WTC11 (cell line): ENCODE results near the gene TEX26. TPM values are rescaled to one million over a fixed set of nuclear protein-coding genes. Genes with fewer than 3 reads are reported as not detected.

Experiments used
- ATAC-seq: fragments of 200-7000 bp; cut with Tn5 transposase; 2 replicates; pipeline ENCODE4 v1.10.0; 2021; ENCODE audit warnings: mild to moderate bottlenecking, moderate library complexity
- CTCF ChIA-PET: fragments of 300-600 bp; sonication (Branson Sonifier 250); formaldehyde crosslinking; loops from one replicate; lab custom pipeline; 2021; ENCODE audit warnings: antibody characterized with exemption; lab: Charles Lee
- POLR2A ChIA-PET: fragments of 350-600 bp; sonication (Branson Sonifier 250); formaldehyde crosslinking; loops from one replicate; lab custom pipeline; 2021; ENCODE audit warnings: antibody characterized with exemption; lab: Charles Lee
- DNase-seq: peaks from one replicate; pipeline ENCODE4 v3.0.0; 2021; ENCODE audit warnings: low spot score
- H3K27ac Mint-ChIP-seq: 2 replicates; pipeline ENCODE4 v1.8.0; 2021; ENCODE audit warnings: mixed read lengths
- H3K27me3 Mint-ChIP-seq: 2 replicates; pipeline ENCODE4 v1.8.0; 2021; ENCODE audit warnings: low read depth, mild to moderate bottlenecking, moderate library complexity, mixed read lengths
- H3K36me3 Mint-ChIP-seq: 2 replicates; pipeline ENCODE4 v1.8.0; 2021; ENCODE audit warnings: mixed read lengths
- H3K4me1 Mint-ChIP-seq: 2 replicates; pipeline ENCODE4 v1.8.0; 2022; ENCODE audit warnings: mixed read lengths
- H3K4me3 Mint-ChIP-seq: 2 replicates; pipeline ENCODE4 v1.8.0; 2021; ENCODE audit warnings: mild to moderate bottlenecking, moderate library complexity, mixed read lengths
- H3K9me3 Mint-ChIP-seq: 2 replicates; pipeline ENCODE4 v1.8.0; 2021; ENCODE audit warnings: mixed read lengths
- AFF4 ChIP-seq: sonication (generic); formaldehyde crosslinking; IDR thresholded peaks from 2 replicates; pipeline ENCODE4 v1.8.1; 2023; ENCODE audit warnings: mild to moderate bottlenecking, missing genetic modification reagents, borderline replicate concordance
- E2F4 ChIP-seq: sonication (generic); formaldehyde crosslinking; IDR thresholded peaks from 2 replicates; pipeline ENCODE4 v1.8.1; 2022; ENCODE audit warnings: low read depth, mild to moderate bottlenecking, moderate library complexity, missing genetic modification reagents, borderline replicate concordance
- ERG ChIP-seq: fragments of 250-450 bp; sonication (Bioruptor Pico); IDR thresholded peaks from 2 replicates; pipeline ENCODE4 v1.8.0; 2021; ENCODE audit warnings: mild to moderate bottlenecking
- ESRRA ChIP-seq: sonication (generic); formaldehyde crosslinking; IDR thresholded peaks from 2 replicates; pipeline ENCODE4 v1.8.1; 2022; ENCODE audit warnings: mild to moderate bottlenecking, missing genetic modification reagents, borderline replicate concordance
- ETV6 ChIP-seq: sonication (generic); formaldehyde crosslinking; IDR thresholded peaks from 2 replicates; pipeline ENCODE4 v1.8.1; 2022; ENCODE audit warnings: mild to moderate bottlenecking, missing genetic modification reagents
- FOXK1 ChIP-seq: sonication (generic); formaldehyde crosslinking; IDR thresholded peaks from 2 replicates; pipeline ENCODE4 v1.8.0; 2022; ENCODE audit warnings: mild to moderate bottlenecking, moderate library complexity, missing genetic modification reagents
- GABPB1 ChIP-seq: sonication (generic); formaldehyde crosslinking; IDR thresholded peaks from 2 replicates; pipeline ENCODE4 v1.8.1; 2023; ENCODE audit warnings: mild to moderate bottlenecking, missing genetic modification reagents
- GTF2I ChIP-seq: fragments of 250-450 bp; sonication (Bioruptor Pico); conservative IDR thresholded peaks from 2 replicates; pipeline ENCODE4 v1.4.0; 2021; ENCODE audit warnings: mild to moderate bottlenecking
- MAX ChIP-seq: sonication (generic); formaldehyde crosslinking; IDR thresholded peaks from 2 replicates; pipeline ENCODE4 v1.8.0; 2022; ENCODE audit warnings: mild to moderate bottlenecking, missing genetic modification reagents
- MYBL2 ChIP-seq: sonication (generic); formaldehyde crosslinking; IDR thresholded peaks from 2 replicates; pipeline ENCODE4 v1.8.1; 2023; ENCODE audit warnings: mild to moderate bottlenecking, moderate library complexity, missing genetic modification reagents
- RELA ChIP-seq: sonication (generic); formaldehyde crosslinking; IDR thresholded peaks from 2 replicates; pipeline ENCODE4 v1.8.1; 2022; ENCODE audit warnings: missing genetic modification reagents, mild to moderate bottlenecking, borderline replicate concordance
- SMAD3 ChIP-seq: sonication (generic); formaldehyde crosslinking; IDR thresholded peaks from 2 replicates; pipeline ENCODE4 v1.8.0; 2022; ENCODE audit warnings: missing genetic modification reagents, mild to moderate bottlenecking, borderline replicate concordance
- ZBTB43 ChIP-seq: sonication (generic); formaldehyde crosslinking; IDR thresholded peaks from 2 replicates; pipeline ENCODE4 v1.8.1; 2023; ENCODE audit warnings: mild to moderate bottlenecking, missing genetic modification reagents
- ZMAT4 ChIP-seq: fragments of 250-450 bp; sonication (Bioruptor Pico); IDR thresholded peaks from 2 replicates; pipeline ENCODE4 v1.9.0; 2021; ENCODE audit warnings: mild to moderate bottlenecking
- ZNF317 ChIP-seq: sonication (generic); formaldehyde crosslinking; IDR thresholded peaks from 2 replicates; pipeline ENCODE4 v1.8.1; 2023; ENCODE audit warnings: low read depth, mild to moderate bottlenecking, moderate library complexity, missing genetic modification reagents, borderline replicate concordance
- ZNF416 ChIP-seq: fragments of 250-450 bp; sonication (Bioruptor Pico); IDR thresholded peaks from 2 replicates; pipeline ENCODE4 v1.9.0; 2021; ENCODE audit warnings: mild to moderate bottlenecking, inconsistent platforms
- ZNF512 ChIP-seq: sonication (generic); formaldehyde crosslinking; IDR thresholded peaks from 2 replicates; pipeline ENCODE4 v1.8.1; 2022; ENCODE audit warnings: missing genetic modification reagents, borderline replicate concordance
- total RNA-seq: library from RNA; stranded (reverse); gene quantifications from 3 replicates; pipeline ENCODE4 v1.2.3, GENCODE V29; 2021

The TEX26 gene
- total RNA-seq, 1 experiment from 2014 or later: not detected

- TF ChIP-seq ZNF512 (CRISPR knock-in tag): no peak
- TF ChIP-seq MAX (CRISPR knock-in tag): no peak
Observed at GRCh38 chr13:30971575-30971974, 39.1 kb downstream of the TEX26 start (continued).

- no peak for TF ChIP-seq ETV6 (CRISPR knock-in tag)
- no peak for TF ChIP-seq ZNF416
- no peak for TF ChIP-seq ZNF317
- TF ChIP-seq FOXK1 (CRISPR knock-in tag): no peak
- no peak for TF ChIP-seq GTF2I (CRISPR knock-in tag)
- TF ChIP-seq AFF4 (CRISPR knock-in tag): no peak
- no peak for TF ChIP-seq GABPB1 (CRISPR knock-in tag)
- TF ChIP-seq ZMAT4 (CRISPR knock-in tag): no peak
- no peak for TF ChIP-seq RELA (CRISPR knock-in tag)
- no peak for TF ChIP-seq SMAD3 (CRISPR knock-in tag)
- no peaks in the 10 kb centered on the region for H3K4me1 Mint-ChIP-seq
- ATAC-seq (no peak), DNase-seq (no peak)
- peaks cover 10% of the 10 kb centered on the region for H3K9me3 Mint-ChIP-seq
- no peaks in the 10 kb centered on the region; the same call in none of the 2 replicates for H3K27me3 Mint-ChIP-seq
- no peak overlapping the region for H3K4me3 Mint-ChIP-seq
- POLR2A ChIA-PET: no interaction called here
- peaks cover 3% of the 10 kb centered on the region for H3K36me3 Mint-ChIP-seq
- no peak overlapping the region for H3K27ac Mint-ChIP-seq
- CTCF ChIA-PET: no interaction called here
Observed at GRCh38 chr13:30972888-30973377, 40.5 kb downstream of the TEX26 start.

GRCh38 chr13:30974350-30974749 lies 41.9 kb downstream of the TEX26 start:
- H3K9me3 Mint-ChIP-seq: no peaks in the 10 kb centered on the region
- no peaks in the 10 kb centered on the region; the same call in 1 of the 2 replicates for H3K27me3 Mint-ChIP-seq
- ChIA-PET POLR2A (no interaction called here), CTCF (no interaction called here)
- H3K36me3 Mint-ChIP-seq: no peaks in the 10 kb centered on the region
- H3K27ac Mint-ChIP-seq: no peak overlapping the region
- no peak for DNase-seq
- no peak for TF ChIP-seq E2F4 (CRISPR knock-in tag)
- no peak for TF ChIP-seq MYBL2
- no peak for TF ChIP-seq AFF4 (CRISPR knock-in tag)
- no peak for TF ChIP-seq ESRRA (CRISPR knock-in tag)
- TF ChIP-seq ZBTB43 (CRISPR knock-in tag): no peak
- no peak for TF ChIP-seq ERG (CRISPR knock-in tag)
- ATAC-seq: no peak
- H3K4me3 Mint-ChIP-seq: no peak overlapping the region
- H3K4me1 Mint-ChIP-seq: no peaks in the 10 kb centered on the region
